ENCODE measurements around the gene C11orf71.
A peak's percentile ranks its signal among the peaks of the same experiment; 100 is the strongest.

C11orf71 gene

GRCh38 chr11:114379394-114380069 lies 20.8 kb downstream of the C11orf71 start:
- Histone ChIP-seq H2AFZ (ENCODE audit: low read length, unreplicated experiment) (no peak overlapping the region), H3K79me2 (ENCODE audit: control insufficient read depth, insufficient read depth, low read length, unreplicated experiment) (no peaks in the 10 kb centered on the region), H3K4me1 (ENCODE audit: control insufficient read depth, insufficient read depth, low read length, unreplicated experiment) (no peaks in the 10 kb centered on the region), H3K36me3 (ENCODE audit: insufficient read depth, low read length) (no peaks in the 10 kb centered on the region), H3K4me3 (ENCODE audit: low read depth, low read length) (no peak overlapping the region), H3K27ac (ENCODE audit: low read depth, low read length) (no peak overlapping the region), H3K27me3 (ENCODE audit: insufficient read depth, low read length) (peaks cover 6% of the 10 kb centered on the region; the same call in 1 of the 2 replicates)

GRCh38 chr11:114377612-114378267 lies 22.6 kb downstream of the C11orf71 start:
- Histone ChIP-seq H3K27me3 (ENCODE audit: insufficient read depth, low read length) (peaks cover 6% of the 10 kb centered on the region; the same call in 1 of the 2 replicates), H2AFZ (ENCODE audit: low read length, unreplicated experiment) (no peak overlapping the region), H3K27ac (ENCODE audit: low read depth, low read length) (no peak overlapping the region), H3K4me3 (ENCODE audit: low read depth, low read length) (no peak overlapping the region), H3K79me2 (ENCODE audit: control insufficient read depth, insufficient read depth, low read length, unreplicated experiment) (no peaks in the 10 kb centered on the region), H3K36me3 (ENCODE audit: insufficient read depth, low read length) (no peaks in the 10 kb centered on the region), H3K4me1 (ENCODE audit: control insufficient read depth, insufficient read depth, low read length, unreplicated experiment) (no peaks in the 10 kb centered on the region)

- H3K36me3 ChIP-seq (ENCODE audit: insufficient read depth, low read length), result no peaks in the 10 kb centered on the region
- H3K4me3 ChIP-seq (ENCODE audit: low read depth, low read length), result no peak overlapping the region
- peaks cover 6% of the 10 kb centered on the region; the same call in 1 of the 2 replicates for H3K27me3 ChIP-seq (ENCODE audit: insufficient read depth, low read length)
- no peak overlapping the region for H2AFZ ChIP-seq (ENCODE audit: low read length, unreplicated experiment)
- H3K27ac ChIP-seq (ENCODE audit: low read depth, low read length), result no peak overlapping the region
- no peaks in the 10 kb centered on the region for H3K79me2 ChIP-seq (ENCODE audit: control insufficient read depth, insufficient read depth, low read length, unreplicated experiment)
- no peaks in the 10 kb centered on the region for H3K4me1 ChIP-seq (ENCODE audit: control insufficient read depth, insufficient read depth, low read length, unreplicated experiment)
Observed at GRCh38 chr11:114375052-114375451, 25.3 kb downstream of the C11orf71 start.

GRCh38 chr11:114368918-114369680 lies 31.2 kb downstream of the C11orf71 start:
- Histone ChIP-seq H2AFZ (ENCODE audit: low read length, unreplicated experiment) (no peak overlapping the region), H3K4me1 (ENCODE audit: control insufficient read depth, insufficient read depth, low read length, unreplicated experiment) (peaks cover 18% of the 10 kb centered on the region), H3K27me3 (ENCODE audit: insufficient read depth, low read length) (no peaks in the 10 kb centered on the region), H3K79me2 (ENCODE audit: control insufficient read depth, insufficient read depth, low read length, unreplicated experiment) (no peaks in the 10 kb centered on the region), H3K4me3 (ENCODE audit: low read depth, low read length) (no peak overlapping the region), H3K36me3 (ENCODE audit: insufficient read depth, low read length) (no peaks in the 10 kb centered on the region), H3K27ac (ENCODE audit: low read depth, low read length) (no peak overlapping the region)

- H2AFZ ChIP-seq (ENCODE audit: low read length, unreplicated experiment), result peak overlapping the region; percentile 15
- H3K27ac ChIP-seq (ENCODE audit: low read depth, low read length), result peak overlapping the region; percentile 38
- no peaks in the 10 kb centered on the region for H3K79me2 ChIP-seq (ENCODE audit: control insufficient read depth, insufficient read depth, low read length, unreplicated experiment)
- H3K4me3 ChIP-seq (ENCODE audit: low read depth, low read length), result no peak overlapping the region
- no peaks in the 10 kb centered on the region for H3K36me3 ChIP-seq (ENCODE audit: insufficient read depth, low read length)
- peaks cover 18% of the 10 kb centered on the region for H3K4me1 ChIP-seq (ENCODE audit: control insufficient read depth, insufficient read depth, low read length, unreplicated experiment)
- H3K27me3 ChIP-seq (ENCODE audit: insufficient read depth, low read length), result no peaks in the 10 kb centered on the region
Observed at GRCh38 chr11:114367244-114367957, 32.9 kb downstream of the C11orf71 start.

- peak overlapping the region; percentile 28 for H2AFZ ChIP-seq (ENCODE audit: low read length, unreplicated experiment)
- H3K27me3 ChIP-seq (ENCODE audit: insufficient read depth, low read length), result no peaks in the 10 kb centered on the region
- H3K4me1 ChIP-seq (ENCODE audit: control insufficient read depth, insufficient read depth, low read length, unreplicated experiment), result peaks cover 18% of the 10 kb centered on the region
- no peaks in the 10 kb centered on the region for H3K79me2 ChIP-seq (ENCODE audit: control insufficient read depth, insufficient read depth, low read length, unreplicated experiment)
- H3K27ac ChIP-seq (ENCODE audit: low read depth, low read length), result peak overlapping the region; percentile 38
- no peaks in the 10 kb centered on the region for H3K36me3 ChIP-seq (ENCODE audit: insufficient read depth, low read length)
- H3K4me3 ChIP-seq (ENCODE audit: low read depth, low read length), result no peak overlapping the region
Observed at GRCh38 chr11:114366331-114367243, 33.7 kb downstream of the C11orf71 start.

GRCh38 chr11:114362958-114363357 lies 37.4 kb downstream of the C11orf71 start:
- H3K4me3 ChIP-seq (ENCODE audit: low read depth, low read length), result no peak overlapping the region
- no peak overlapping the region for H3K27ac ChIP-seq (ENCODE audit: low read depth, low read length)
- H3K27me3 ChIP-seq (ENCODE audit: insufficient read depth, low read length), result no peaks in the 10 kb centered on the region
- H3K36me3 ChIP-seq (ENCODE audit: insufficient read depth, low read length), result no peaks in the 10 kb centered on the region
- no peak overlapping the region for H2AFZ ChIP-seq (ENCODE audit: low read length, unreplicated experiment)
- H3K79me2 ChIP-seq (ENCODE audit: control insufficient read depth, insufficient read depth, low read length, unreplicated experiment), result no peaks in the 10 kb centered on the region
- H3K4me1 ChIP-seq (ENCODE audit: control insufficient read depth, insufficient read depth, low read length, unreplicated experiment), result peaks cover 37% of the 10 kb centered on the region

- H3K79me2 ChIP-seq (ENCODE audit: control insufficient read depth, insufficient read depth, low read length, unreplicated experiment), result no peaks in the 10 kb centered on the region
- peaks cover 31% of the 10 kb centered on the region for H3K4me1 ChIP-seq (ENCODE audit: control insufficient read depth, insufficient read depth, low read length, unreplicated experiment)
- no peak overlapping the region for H3K4me3 ChIP-seq (ENCODE audit: low read depth, low read length)
- H3K27ac ChIP-seq (ENCODE audit: low read depth, low read length), result no peak overlapping the region
- H3K36me3 ChIP-seq (ENCODE audit: insufficient read depth, low read length), result no peaks in the 10 kb centered on the region
- no peak overlapping the region for H2AFZ ChIP-seq (ENCODE audit: low read length, unreplicated experiment)
- H3K27me3 ChIP-seq (ENCODE audit: insufficient read depth, low read length), result no peaks in the 10 kb centered on the region
Observed at GRCh38 chr11:114362326-114362725, 38.0 kb downstream of the C11orf71 start.

- Histone ChIP-seq H2AFZ (ENCODE audit: low read length, unreplicated experiment) (peak overlapping the region; percentile 81), H3K27ac (ENCODE audit: low read depth, low read length) (peak overlapping the region; percentile 54), H3K36me3 (ENCODE audit: insufficient read depth, low read length) (no peaks in the 10 kb centered on the region), H3K79me2 (ENCODE audit: control insufficient read depth, insufficient read depth, low read length, unreplicated experiment) (no peaks in the 10 kb centered on the region), H3K4me3 (ENCODE audit: low read depth, low read length) (peak overlapping the region; percentile 35; the same call in 1 of the 2 replicates), H3K4me1 (ENCODE audit: control insufficient read depth, insufficient read depth, low read length, unreplicated experiment) (peaks cover 19% of the 10 kb centered on the region), H3K27me3 (ENCODE audit: insufficient read depth, low read length) (no peaks in the 10 kb centered on the region)
Observed at GRCh38 chr11:114359342-114359741, 41.0 kb downstream of the C11orf71 start.

All from ACC112 (cell line).